Keratinocyte (primary cell): ENCODE results near the gene ENPP1.

ENCODE experiments used
- EZH2 ChIP-seq: IDR thresholded peaks from one replicate; pipeline ENCODE4 v1.6.1; 2012; ENCODE audit warnings: inconsistent platforms, mild to moderate bottlenecking, low read length, moderate library complexity
- TF ChIP-seq, protein P1 (sequence below), 3 experiments: IDR thresholded peaks in 1 of 3; conservative IDR thresholded peaks in 1 of 3; optimal IDR thresholded peaks in 1 of 3; 2 replicates in 2 of 3; 3 replicates in 1 of 3; pipeline versions ENCODE3 to v1.5.1; 2011; ENCODE audit warnings: low read length in 3 of 3, mild to moderate bottlenecking in 3 of 3, moderate library complexity in 2 of 3, control low read depth in 1 of 3, inconsistent platforms in 1 of 3; ENCODE audit not compliant: insufficient read depth in 2 of 3; ENCODE audit errors: extremely low read depth in 1 of 3

DNA sequence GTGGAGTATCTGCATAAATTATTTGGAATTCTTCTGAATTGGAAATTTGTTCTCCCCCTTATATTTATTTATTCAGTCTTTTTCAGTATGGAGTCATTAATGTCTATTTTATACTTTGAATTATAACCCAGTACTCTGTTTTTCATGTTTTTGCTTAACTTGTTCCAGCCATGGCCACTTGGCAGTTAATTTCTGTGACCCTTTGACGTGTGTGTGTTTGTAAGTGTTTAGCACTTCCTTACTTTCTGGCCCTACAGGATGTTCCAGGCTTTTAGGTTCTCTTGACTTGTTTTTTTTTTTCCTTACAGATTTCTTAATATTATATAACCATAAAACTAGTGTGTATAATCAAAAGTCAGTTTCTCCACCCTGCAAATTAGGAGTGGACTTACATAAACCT is 24.1 kb downstream of the ENPP1 start:
- TF ChIP-seq, protein P1, sequence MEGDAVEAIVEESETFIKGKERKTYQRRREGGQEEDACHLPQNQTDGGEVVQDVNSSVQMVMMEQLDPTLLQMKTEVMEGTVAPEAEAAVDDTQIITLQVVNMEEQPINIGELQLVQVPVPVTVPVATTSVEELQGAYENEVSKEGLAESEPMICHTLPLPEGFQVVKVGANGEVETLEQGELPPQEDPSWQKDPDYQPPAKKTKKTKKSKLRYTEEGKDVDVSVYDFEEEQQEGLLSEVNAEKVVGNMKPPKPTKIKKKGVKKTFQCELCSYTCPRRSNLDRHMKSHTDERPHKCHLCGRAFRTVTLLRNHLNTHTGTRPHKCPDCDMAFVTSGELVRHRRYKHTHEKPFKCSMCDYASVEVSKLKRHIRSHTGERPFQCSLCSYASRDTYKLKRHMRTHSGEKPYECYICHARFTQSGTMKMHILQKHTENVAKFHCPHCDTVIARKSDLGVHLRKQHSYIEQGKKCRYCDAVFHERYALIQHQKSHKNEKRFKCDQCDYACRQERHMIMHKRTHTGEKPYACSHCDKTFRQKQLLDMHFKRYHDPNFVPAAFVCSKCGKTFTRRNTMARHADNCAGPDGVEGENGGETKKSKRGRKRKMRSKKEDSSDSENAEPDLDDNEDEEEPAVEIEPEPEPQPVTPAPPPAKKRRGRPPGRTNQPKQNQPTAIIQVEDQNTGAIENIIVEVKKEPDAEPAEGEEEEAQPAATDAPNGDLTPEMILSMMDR (optimal IDR thresholded peaks at IDR 0.05 in 1 of 3, IDR thresholded peaks at IDR 0.05 in 1 of 3, conservative IDR thresholded peaks at IDR 0.05 in 1 of 3; ENCODE audit: extremely low read depth in 1 of 3, insufficient read depth in 2 of 3, low read length in 3 of 3), result no peak
- no peak for TF ChIP-seq EZH2
